ENCODE measurements around the gene CTNND2.
"Not testable (repeated sequence)": the region's sequence is repeated elsewhere in the genome, so short reads cannot be mapped to it uniquely, and the experiment has no call there.

The CTNND2 gene

DNA sequence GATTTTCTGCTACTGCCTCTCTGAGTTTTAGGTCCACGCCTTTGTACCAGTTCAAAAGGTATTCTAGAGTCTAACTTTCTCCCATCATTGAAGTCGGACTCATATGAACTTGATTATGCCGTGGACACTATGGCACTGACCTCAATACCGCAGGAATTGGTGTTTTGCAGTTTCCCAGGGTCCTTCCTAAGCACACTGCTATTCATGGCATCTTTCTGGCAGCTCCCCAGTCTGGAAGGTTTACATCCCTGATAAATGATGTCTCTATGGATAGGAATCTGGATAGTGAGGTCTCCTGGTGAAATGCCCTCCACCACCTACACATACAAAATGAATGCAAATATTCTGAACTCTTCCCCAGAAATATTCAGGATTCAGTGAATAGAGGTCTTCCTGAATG is 422.2 kb downstream of the CTNND2 start:
- no peak for DNase-seq

GRCh38 chr5:11477786-11478185 is 426.5 kb downstream of the CTNND2 start:
- DNase-seq: no peak

DNA sequence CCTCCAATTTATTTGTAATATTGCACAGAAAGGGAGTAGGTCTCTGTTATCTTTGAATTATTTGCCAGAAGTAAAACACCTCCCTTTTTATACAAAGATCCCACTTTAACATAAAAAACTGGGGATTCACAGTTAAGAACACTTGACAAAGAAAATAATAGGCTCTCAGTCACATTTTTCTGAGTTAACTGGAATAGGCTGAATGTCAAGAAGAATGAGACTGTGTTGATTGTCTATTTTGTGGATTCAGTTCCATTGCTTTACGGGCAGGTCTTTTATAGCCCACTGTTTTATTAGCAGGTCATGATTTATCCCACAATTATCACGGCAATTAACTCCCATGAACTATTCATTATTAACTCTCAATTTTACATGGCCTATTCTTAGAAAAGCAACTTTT is 427.4 kb downstream of the CTNND2 start:
- peak in 1 of 58 donors; percentile 16 for DNase-seq

DNA sequence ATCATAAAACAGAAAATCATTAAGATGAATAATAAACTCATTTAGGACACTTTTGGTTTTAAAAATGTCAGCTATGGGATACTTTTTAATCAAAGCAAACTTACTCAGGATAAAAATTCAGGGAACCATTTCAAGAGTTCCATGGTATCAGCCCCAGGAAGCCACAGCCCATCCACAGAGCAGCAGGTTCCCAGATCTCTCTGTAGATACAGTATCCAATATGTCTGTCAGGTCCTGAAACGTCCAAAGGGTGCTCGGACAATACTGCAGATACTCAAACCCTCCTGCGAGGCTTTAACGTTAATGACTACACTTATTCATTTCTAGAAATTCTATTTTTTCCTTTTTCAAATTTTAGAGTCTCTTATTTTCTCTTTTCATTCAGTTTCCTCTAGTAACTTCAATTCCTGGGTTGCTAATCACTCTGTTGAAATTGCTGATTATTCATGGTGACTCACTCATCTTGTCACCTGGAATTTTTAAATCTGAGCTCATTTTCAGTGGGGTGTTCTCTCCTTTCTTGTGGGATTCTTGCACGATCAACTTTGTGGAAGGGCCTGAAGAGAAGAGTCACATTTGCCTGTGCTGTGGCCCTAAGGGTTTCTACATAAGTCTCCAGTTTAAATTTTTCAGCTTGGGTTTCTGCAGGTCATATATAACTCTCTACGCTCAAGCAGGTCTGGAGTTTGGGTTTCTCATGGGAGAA is 435.8 kb downstream of the CTNND2 start:
- DNase-seq: no peak

- no peak for DNase-seq
Measured at GRCh38 chr5:11467588-11467987, 436.7 kb downstream of the CTNND2 start.

DNA sequence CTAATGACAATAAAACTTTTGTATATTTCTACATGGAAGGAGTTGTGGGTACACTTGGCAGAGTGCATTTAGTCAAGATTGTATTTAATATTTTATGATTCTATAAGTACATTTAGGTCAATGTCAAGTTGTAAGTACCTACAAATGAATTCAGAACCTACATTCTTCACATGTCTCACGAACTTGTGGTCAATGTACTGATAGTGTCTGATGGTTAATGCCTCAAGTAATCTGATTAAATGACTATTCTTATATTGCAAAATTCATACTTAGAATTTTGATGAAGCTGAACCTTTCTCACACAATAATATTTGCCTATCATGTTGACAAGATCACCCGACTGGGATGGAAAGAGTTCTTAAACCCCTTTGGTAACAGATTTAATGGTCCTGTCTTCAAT is 444.5 kb downstream of the CTNND2 start:
- DNase-seq: no peak

GRCh38 chr5:11455505-11455904 is 448.7 kb downstream of the CTNND2 start:
- DNase-seq: no peak

DNA sequence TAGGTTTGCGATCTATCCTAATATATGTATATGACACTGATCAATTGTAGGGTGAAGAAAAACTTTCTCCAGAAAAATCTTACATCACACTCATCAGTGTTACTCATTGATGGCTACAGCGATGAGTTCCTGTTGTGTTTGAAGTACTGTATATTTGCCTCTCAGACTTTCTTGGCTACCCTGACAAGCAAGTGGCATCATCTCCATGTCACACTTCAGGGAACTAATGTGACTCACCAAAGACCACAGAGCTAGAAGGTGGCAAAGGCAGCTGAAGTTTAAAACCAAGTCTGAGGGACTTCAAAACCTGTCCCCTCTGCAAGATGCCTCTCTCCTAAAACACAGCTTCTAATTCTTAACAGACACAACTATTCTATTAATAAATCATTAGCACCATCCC is 451.4 kb downstream of the CTNND2 start:
- no peak for DNase-seq

GRCh38 chr5:11449966-11450365 is 454.3 kb downstream of the CTNND2 start:
- no peak for DNase-seq

DNA sequence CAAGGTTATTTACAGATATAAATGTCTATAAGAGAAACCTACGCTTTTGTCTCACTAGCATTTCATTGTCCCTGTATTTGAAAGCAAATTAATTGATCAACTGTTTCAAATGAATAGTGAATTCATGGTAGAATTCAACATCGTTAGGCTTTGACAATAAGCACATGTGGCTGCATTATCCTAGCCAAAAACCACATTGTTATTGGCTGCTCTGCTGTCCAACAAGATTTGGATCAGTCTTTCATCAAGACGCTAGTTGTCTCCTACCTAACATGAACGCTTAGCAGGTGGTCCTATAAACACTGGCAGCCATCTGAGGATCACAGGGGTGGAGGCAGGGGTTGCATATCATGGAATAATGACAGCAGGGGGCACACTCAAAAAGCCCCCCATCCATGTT is 455.0 kb downstream of the CTNND2 start:
- DNase-seq: no peak

DNA sequence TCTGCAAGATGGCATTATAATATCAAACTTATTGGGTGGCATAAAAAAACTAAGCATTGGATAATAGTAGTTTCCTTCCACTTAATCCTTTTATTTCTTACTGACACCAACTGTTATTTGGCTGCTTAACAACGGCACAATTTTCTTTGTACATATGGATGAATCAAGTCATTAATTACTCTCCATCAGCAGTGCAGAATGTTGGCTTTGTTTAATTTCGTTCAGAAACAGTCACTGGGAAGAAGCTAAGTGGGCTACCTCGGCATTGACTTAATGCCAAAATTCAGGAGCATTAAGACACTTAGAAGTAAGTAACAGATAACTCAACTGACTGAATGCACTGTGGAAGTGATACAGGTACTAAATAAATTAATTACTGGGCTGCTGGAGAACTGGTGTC is 460.4 kb downstream of the CTNND2 start:
- DNase-seq: no peak

DNA sequence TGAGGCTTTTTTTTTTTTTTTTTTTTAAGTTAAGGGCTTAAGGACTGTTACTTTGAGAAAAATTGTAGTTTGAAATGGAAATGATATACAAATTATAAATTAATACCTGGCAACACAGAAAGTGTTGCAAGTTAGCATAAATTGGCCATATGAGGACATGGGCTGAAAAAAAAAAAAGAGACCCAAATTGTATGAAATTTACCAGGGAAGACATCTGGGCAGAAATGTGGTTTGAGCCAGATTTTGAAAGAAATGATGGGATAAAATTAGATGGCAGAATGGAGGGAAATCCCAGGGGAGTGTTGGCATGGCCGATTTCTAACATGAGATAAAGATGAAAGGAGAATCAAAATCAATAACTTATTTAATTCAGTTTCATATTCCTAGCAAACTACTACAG is 472.1 kb downstream of the CTNND2 start:
- DNase-seq: no peak

DNA sequence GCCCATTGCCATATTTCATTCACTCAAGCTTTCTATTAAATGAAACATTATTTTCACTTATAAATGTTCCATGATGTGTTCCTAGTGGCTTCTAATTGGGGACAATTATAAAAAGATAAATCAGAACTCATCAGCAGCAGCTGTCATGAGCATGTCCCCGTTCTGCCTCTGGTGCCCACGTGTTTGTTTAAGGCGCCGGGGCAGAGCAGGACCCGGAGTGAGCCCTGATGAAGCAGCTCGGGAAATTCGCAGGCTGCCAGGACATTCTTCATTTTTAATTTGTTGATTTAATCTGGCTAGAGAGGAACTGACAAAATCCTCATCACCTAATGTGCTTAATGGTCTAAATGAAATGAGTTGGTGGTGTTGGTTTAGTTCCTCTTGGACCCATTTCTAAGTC is 475.0 kb downstream of the CTNND2 start:
- no peak for DNase-seq

GRCh38 chr5:11427569-11427968 is 476.7 kb downstream of the CTNND2 start:
- DNase-seq: no peak

GRCh38 chr5:11426442-11426841 is 477.8 kb downstream of the CTNND2 start:
- no peak for DNase-seq

DNA sequence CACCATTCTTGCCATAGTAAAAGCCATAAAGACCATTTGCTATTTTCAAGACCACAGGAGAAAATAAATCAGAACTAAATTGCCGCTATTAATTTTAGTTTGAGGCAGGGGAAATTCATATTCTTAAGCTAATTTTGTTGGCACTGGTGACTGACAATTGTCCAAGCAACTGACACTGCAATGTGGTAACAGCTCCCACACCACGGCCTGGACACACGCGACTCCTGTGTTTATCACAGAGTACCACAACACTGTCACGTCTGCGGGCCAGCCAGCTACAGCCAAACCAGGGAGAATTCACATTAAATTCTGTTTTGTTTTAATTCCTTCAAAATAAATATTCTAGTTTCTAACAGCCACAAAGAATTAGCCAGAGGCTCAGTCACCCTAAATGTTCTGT is 481.9 kb downstream of the CTNND2 start:
- DNase-seq: peak in 7 of 58 donors; percentile 2 to 16 (median 7)

DNA sequence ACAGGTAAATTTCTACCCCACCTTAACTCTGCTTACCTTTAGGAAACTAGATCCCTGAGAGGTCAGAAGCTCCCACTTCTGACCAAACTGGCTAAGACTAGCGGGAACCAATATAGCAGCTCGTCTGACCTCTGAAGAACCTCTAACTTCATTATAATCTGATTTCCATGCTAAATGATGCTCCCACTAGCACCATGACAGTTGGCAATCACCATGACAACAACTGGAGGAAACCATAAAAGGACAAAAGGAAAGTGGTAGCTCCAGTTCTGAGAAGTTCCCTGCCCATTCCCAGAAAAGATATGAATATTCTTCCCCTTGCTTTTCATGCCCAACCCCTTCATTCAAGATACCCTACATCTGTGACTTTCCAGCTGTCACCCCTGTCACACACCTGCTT is 483.3 kb downstream of the CTNND2 start:
- DNase-seq: no peak

GRCh38 chr5:11415751-11416150 is 488.5 kb downstream of the CTNND2 start:
- DNase-seq: peak in 12 of 58 donors; percentile 1 to 63 (median 16)

GRCh38 chr5:11414732-11415131 is 489.5 kb downstream of the CTNND2 start:
- not testable (repeated sequence) for DNase-seq

- no peak for DNase-seq
Measured at GRCh38 chr5:11411621-11412020, 492.6 kb downstream of the CTNND2 start.

DNA sequence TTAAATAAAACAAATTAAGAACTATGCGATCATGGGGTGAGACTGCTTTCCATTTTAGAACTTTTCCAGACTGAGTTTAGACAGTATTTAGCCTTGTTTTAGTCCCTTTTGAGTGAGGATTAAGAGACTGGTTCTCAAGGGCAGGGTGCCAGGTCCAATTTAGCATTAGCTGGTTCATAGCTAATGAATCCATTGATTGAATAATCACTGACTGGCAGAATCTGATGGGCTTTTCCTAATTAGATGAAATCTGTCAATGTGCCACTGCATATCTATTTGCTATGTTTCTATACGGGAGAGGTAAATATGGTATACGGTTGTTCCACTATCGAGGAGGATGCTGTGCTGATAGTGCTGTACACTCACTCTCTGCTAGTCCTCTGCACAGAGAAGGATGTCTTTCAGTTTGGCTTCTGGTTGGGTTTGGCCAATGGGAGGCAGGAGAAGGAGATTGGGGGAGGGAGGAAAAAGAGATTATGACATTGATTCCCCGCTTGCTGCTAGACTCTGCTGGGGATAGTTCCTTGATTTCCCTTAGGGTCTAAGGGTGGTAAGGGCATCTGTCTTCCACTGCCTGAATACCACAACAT is 496.6 kb downstream of the CTNND2 start:
- DNase-seq: peak in 31 of 58 donors; percentile 14 to 75 (median 39)

DNA sequence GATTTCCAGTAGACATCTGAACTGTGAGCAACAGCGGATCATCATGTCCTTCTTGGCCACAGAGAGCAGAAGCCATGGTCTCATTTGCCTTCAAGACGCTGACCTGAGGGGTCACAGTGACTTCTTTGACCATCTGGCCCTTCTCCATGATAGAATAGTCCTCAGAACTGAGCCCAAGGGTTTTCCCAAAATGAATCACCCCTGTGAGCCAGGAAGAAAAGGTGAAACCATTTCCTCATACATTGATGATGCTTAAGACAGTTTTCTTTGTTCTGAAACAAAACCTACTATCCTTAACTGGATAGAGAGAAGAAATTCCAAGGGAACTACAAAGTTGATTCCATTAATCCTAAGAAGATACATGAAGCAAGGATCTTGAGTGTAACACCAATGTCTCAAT is 503.9 kb downstream of the CTNND2 start:
- DNase-seq: no peak

DNA sequence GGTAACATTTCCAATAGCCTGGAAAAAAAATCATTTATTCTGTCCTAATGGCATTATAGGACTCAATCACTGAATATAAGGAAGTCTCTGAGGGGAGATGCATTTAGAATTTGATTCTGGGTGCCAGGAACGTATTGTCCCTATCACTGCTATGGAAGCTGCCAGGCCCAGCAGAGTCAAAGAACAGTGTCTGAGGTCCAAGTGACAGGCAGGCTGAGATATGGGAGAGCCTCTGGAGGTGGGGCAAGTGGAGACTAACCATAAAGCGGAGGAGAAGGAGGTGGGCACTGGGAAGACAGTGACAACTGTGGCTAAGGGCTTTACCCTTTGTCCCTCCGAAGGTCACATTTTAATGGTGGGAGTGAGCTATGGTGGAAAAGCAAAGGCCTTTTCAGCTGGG is 505.5 kb downstream of the CTNND2 start:
- no peak for DNase-seq
